HepG2 (cell line): ENCODE results near the gene ZNFX1.

Source experiments
- NFYB ChIP-seq: sonication (generic); formaldehyde crosslinking; IDR thresholded peaks from 2 replicates; pipeline ENCODE4 v1.4.0; 2020; ENCODE audit warnings: missing genetic modification reagents
- PCBP2 ChIP-seq: fragments of 200-400 bp; formaldehyde crosslinking; optimal IDR thresholded peaks from 2 replicates; pipeline ENCODE3; 2018; ENCODE audit warnings: low read length, low read depth; ENCODE audit not compliant: poor library complexity, severe bottlenecking
- PHF5A ChIP-seq: IDR thresholded peaks from one replicate; pipeline ENCODE4 v1.6.1; 2018; ENCODE audit warnings: low read depth, missing genetic modification reagents; ENCODE audit not compliant: unreplicated experiment
- ZNF557 ChIP-seq: sonication (generic); formaldehyde crosslinking; IDR thresholded peaks from 2 replicates; pipeline ENCODE4 v1.4.0; 2020; ENCODE audit warnings: missing genetic modification reagents
- ZNF660 ChIP-seq: sonication (generic); formaldehyde crosslinking; IDR thresholded peaks from 2 replicates; pipeline ENCODE4 v1.5.1; 2020; ENCODE audit warnings: mild to moderate bottlenecking, low read depth, missing genetic modification reagents, borderline replicate concordance
- TF ChIP-seq, protein P1 (sequence below): sonication (generic); formaldehyde crosslinking; IDR thresholded peaks from 2 replicates; pipeline ENCODE4 v1.5.0; 2020; ENCODE audit warnings: mild to moderate bottlenecking, missing genetic modification reagents, moderate library complexity

DNA sequence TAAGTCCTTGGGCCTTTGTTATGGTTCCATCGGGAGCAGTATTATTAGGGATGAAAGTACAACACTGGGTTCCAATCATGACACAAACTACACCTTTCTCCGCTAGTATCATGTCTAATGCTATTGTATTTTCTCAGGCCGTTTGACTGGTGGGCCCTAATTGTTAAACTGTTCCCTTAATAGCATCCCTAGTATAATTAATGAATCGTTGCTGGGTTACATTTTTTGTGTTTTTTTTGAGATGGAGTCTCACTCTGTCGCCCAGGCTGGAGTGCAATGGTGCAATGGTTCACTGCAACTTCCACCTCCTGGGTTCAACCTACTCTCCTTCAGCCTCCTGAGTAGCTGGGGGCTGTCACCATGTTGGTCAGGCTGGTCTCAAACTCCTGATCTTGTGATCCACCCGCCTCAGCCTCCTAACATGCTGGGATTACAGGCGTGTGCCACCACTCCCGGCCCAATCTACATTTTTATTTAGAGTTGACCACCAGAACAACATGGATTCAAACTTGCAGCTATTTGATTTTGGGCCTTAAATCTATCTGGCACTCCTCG is 4.1 kb upstream of the ZNFX1 start:
- TF ChIP-seq, protein P1, sequence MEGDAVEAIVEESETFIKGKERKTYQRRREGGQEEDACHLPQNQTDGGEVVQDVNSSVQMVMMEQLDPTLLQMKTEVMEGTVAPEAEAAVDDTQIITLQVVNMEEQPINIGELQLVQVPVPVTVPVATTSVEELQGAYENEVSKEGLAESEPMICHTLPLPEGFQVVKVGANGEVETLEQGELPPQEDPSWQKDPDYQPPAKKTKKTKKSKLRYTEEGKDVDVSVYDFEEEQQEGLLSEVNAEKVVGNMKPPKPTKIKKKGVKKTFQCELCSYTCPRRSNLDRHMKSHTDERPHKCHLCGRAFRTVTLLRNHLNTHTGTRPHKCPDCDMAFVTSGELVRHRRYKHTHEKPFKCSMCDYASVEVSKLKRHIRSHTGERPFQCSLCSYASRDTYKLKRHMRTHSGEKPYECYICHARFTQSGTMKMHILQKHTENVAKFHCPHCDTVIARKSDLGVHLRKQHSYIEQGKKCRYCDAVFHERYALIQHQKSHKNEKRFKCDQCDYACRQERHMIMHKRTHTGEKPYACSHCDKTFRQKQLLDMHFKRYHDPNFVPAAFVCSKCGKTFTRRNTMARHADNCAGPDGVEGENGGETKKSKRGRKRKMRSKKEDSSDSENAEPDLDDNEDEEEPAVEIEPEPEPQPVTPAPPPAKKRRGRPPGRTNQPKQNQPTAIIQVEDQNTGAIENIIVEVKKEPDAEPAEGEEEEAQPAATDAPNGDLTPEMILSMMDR (CRISPR knock-in tag): no peak
- TF ChIP-seq ZNF557 (CRISPR knock-in tag) (no peak), ZNF660 (CRISPR knock-in tag) (no peak), PCBP2 (no peak), NFYB (CRISPR knock-in tag) (no peak), PHF5A (CRISPR knock-in tag) (no peak)
